AG04450 (cell line): Measurements from ENCODE around the gene COA5. TPM values are rescaled to one million over a fixed set of nuclear protein-coding genes. Genes with fewer than 3 reads are reported as not detected.
"Not testable (repeated sequence)": the region's sequence is repeated elsewhere in the genome, so short reads cannot be mapped to it uniquely, and the experiment has no call there.

Experiments used
- CTCF ChIA-PET: fragments of 300-600, 350-600 bp; formaldehyde crosslinking; extraction: SDS; loops from one replicate; lab custom pipeline; 2022; ENCODE audit warnings: antibody characterized with exemption, inconsistent platforms; lab: Charles Lee
- POLR2A ChIA-PET: fragments of 350-600 bp; formaldehyde crosslinking; extraction: SDS; loops from one replicate; lab custom pipeline; 2021; ENCODE audit warnings: antibody characterized with exemption, inconsistent platforms; lab: Yijun Ruan, JAX
- DNase-seq: peaks from one replicate; pipeline ENCODE4 v3.0.0-alpha.2; 2011; ENCODE audit warnings: low read depth, low spot score
- H3K27ac ChIP-seq: one replicate; pipeline ENCODE4 v1.5.1; 2012; ENCODE audit warnings: low read depth, low read length, control low read depth
- H3K27me3 ChIP-seq: one replicate; pipeline ENCODE4 v1.6.0; 2012; ENCODE audit warnings: low read length; ENCODE audit not compliant: control insufficient read depth, insufficient read depth
- H3K4me3 ChIP-seq: 2 replicates; pipeline ENCODE4 v1.5.1; 2011; ENCODE audit warnings: mild to moderate bottlenecking, low read depth, low read length, control low read depth
- H3K9me3 ChIP-seq: 2 replicates; pipeline ENCODE4 v1.5.1; 2012; ENCODE audit warnings: low read length; ENCODE audit not compliant: control insufficient read depth, insufficient read depth
- CTCF ChIP-seq: IDR thresholded peaks from 2 replicates; pipeline ENCODE4 v1.5.1; 2011; ENCODE audit warnings: low read depth, low read length, control low read depth, inconsistent platforms
- polyA plus RNA-seq: library from polyadenylated mRNA; depleted of rRNA; stranded (reverse); fragments of >200 nt; gene quantifications from 2 replicates; pipeline ENCODE4 v1.2.3, GENCODE V29; 2011

Gene COA5
- polyA plus RNA-seq, 1 experiment: 27.4 TPM

- peak; percentile 79 for TF ChIP-seq CTCF
These were observed 6.7 kb downstream of the COA5 start for GRCh38 chr2:98601532-98602132.

GRCh38 chr2:98598781-98599428 is 9.4 kb downstream of the COA5 start:
- Histone ChIP-seq H3K27ac (no peak overlapping the region), H3K4me3 (no peak overlapping the region), H3K27me3 (no peaks in the 10 kb centered on the region), H3K9me3 (no peaks in the 10 kb centered on the region)
- DNase-seq: no peak
- TF ChIP-seq CTCF: no peak
- ChIA-PET CTCF (interaction anchor here (3.2 kb wide), 1 partner anchor 186 kb away, joined by 10 read pairs; no protein-coding TSS in a partner anchor), POLR2A (no interaction called here)

More at GRCh38 chr2:98601532-98602132, 6.7 kb downstream of the COA5 start:
- Histone ChIP-seq H3K4me3 (no peak overlapping the region), H3K27ac (no peak overlapping the region), H3K9me3 (no peaks in the 10 kb centered on the region), H3K27me3 (no peaks in the 10 kb centered on the region)
- ChIA-PET POLR2A (no interaction called here), CTCF (interaction anchor here (0.7 to 1.7 kb wide), 6 partner anchors 15 to 193 kb away, joined by 3 to 13 read pairs (median 4); no protein-coding TSS in a partner anchor)
- DNase-seq: no peak

- H3K27ac ChIP-seq, H3K9me3 ChIP-seq, H3K4me3 ChIP-seq, POLR2A ChIA-PET, DNase-seq, H3K27me3 ChIP-seq, CTCF ChIA-PET: not testable (repeated sequence)
These were observed 13.6 kb downstream of the COA5 start for GRCh38 chr2:98594665-98595064.

GRCh38 chr2:98592565-98592964 is 15.7 kb downstream of the COA5 start:
- DNase-seq: no peak
- POLR2A ChIA-PET: no interaction called here
- CTCF ChIA-PET: no interaction called here
- no peak overlapping the region for H3K4me3 ChIP-seq
- H3K27ac ChIP-seq: no peak overlapping the region
- no peaks in the 10 kb centered on the region for H3K27me3 ChIP-seq
- no peak for TF ChIP-seq CTCF
- H3K9me3 ChIP-seq: no peaks in the 10 kb centered on the region; the same call in 1 of the 2 replicates

- CTCF ChIA-PET: no interaction called here
- H3K4me3 ChIP-seq: no peak overlapping the region
- DNase-seq: no peak
- no peaks in the 10 kb centered on the region for H3K27me3 ChIP-seq
- POLR2A ChIA-PET: no interaction called here
- TF ChIP-seq CTCF: no peak
- H3K27ac ChIP-seq: no peak overlapping the region
- no peaks in the 10 kb centered on the region; the same call in 1 of the 2 replicates for H3K9me3 ChIP-seq
These were observed 18.8 kb downstream of the COA5 start for GRCh38 chr2:98589489-98589888.
